Measurements from ENCODE around the gene SIGMAR1.
A peak's percentile ranks its signal among the peaks of the same experiment; 100 is the strongest.

SIGMAR1 gene

DNA sequence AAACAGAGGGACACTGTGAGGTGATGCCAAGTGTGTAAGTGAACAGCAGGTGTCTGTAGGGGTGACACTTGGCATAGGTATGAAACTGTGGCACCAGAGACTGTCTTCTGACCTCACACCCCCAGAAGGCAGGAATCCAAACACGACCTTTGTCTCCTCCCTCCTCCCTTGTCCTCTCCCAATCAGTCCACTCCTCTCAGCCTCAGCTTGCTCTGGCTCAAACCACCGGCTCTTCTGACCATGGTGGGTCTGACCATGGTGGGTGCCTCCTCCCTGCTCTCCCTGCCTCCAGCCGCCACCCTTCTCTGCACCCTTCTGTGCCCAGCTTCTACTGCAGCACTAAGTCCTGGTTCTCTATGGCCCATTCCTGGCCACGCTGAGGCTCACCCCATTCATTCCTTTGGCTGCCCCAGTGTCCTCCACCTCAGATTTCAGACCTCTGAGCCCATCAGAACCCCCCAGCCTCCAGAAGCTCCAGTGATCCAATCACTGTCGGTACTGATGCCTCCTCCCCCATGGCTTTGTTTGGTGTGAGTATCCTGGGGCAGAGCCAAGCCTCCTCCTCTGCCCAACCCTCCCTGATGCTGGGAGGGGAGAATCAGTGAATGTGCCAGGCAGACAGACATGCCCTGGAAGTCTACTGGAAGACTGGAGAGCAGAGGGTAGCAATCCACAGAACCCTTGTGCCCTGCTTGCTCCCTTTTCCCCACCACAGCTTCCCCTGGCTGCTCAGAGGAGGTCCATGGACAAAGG is 7.0 kb downstream of the SIGMAR1 start:
- peaks cover 47 to 54% of the 10 kb centered on the region in 2 donors for H3K27me3 Mint-ChIP-seq

DNA sequence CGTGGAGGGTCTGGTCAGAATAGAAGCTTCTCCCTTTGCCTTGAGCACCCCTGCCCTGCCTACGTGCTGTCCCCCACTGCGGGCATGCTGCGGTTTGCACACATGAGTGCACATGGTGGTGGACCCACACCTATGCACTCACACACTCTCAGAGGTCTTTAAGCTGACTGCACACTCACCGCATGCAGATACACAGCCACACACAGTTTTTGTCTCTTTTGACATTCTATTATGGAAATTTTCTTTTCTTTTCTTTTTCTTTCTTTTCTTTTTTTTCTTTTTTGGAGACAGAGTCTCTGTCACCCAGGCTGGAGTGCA is 8.1 kb downstream of the SIGMAR1 start:
- H3K36me3 Mint-ChIP-seq, result peaks cover 2 to 16% of the 10 kb centered on the region in 2 donors
- H3K9me3 Mint-ChIP-seq, result no peaks in the 10 kb centered on the region
- DNase-seq (no peak), ATAC-seq (replicated peaks) (peak; percentile 2 to 8)
- peak overlapping the region; percentile 40 for H3K27ac Mint-ChIP-seq
- peak overlapping the region; percentile 79 to 83 for H3K4me3 Mint-ChIP-seq
- H3K4me1 Mint-ChIP-seq, result peaks cover 18 to 25% of the 10 kb centered on the region in 2 donors
- peaks cover 55 to 63% of the 10 kb centered on the region in 2 donors for H3K27me3 Mint-ChIP-seq

More for the DNA sequence above, 7.0 kb downstream of the SIGMAR1 start:
- Mint-ChIP-seq H3K4me3 (peak overlapping the region in 1 of 2 donors; percentile 27), H3K36me3 (peaks cover 8 to 26% of the 10 kb centered on the region in 2 donors), H3K9me3 (no peaks in the 10 kb centered on the region), H3K27ac (no peak overlapping the region), H3K4me1 (peaks cover 20 to 34% of the 10 kb centered on the region in 2 donors)
- no peak for ATAC-seq (replicated peaks)
- DNase-seq, result no peak

DNA sequence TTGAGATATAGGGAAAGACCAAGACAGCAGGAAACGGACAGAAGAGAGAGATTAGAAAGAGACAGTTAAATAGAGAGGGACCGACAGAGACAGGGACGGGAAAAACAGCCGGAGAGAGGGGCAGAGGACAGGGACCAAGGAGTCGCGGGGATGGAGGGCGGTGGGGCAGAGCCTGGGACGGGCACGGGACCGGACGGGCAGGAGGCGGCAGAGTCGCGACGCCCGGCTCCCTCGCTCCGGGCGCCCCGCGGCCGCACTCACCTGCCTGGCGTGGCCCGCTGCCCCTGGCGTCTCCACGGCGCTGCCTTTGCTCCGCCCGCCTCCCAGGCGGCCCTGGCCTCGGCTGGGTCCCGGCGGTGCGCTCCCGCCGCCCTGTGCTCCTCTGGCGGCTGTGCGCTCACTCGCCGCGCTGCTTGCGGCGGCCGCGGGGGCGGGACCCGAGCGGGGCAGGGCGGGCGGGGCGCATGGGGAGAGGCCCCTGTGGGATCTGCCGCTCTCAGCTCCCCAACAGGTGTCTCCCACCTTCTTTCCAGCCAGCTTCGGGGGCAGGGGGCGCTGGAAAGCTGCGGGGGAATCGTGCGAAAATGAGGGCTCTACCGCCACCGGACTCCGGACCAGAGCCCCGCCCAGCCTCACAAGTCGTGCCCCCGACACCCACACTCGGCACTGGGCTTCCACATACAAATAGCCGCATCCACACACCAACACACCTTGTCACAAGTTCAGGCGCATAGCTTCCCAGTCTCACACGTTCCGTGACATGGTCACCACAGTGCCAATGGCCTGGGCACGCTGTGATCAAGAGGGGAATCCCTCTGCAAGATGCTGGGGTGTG is 8.7 kb downstream of the SIGMAR1 start, which contains the start of gene ARID3C:
Gene ARID3C, minus strand, starts transcription at position 411 of the 835 bp plus-strand sequence. CDS start 1,052 bp downstream, outside the sequence.
- peak within 1 kb of the TSS; percentile 79 to 83 for H3K4me3 Mint-ChIP-seq
- H3K27ac Mint-ChIP-seq, result peak within 1 kb of the TSS; percentile 40
- peaks cover 19 to 24% of the 10 kb centered on the region in 2 donors for H3K4me1 Mint-ChIP-seq
- DNase-seq (peak; percentile 15), ATAC-seq (replicated peaks) (peak; percentile 76 to 79)
- no peaks in the 10 kb centered on the region for H3K9me3 Mint-ChIP-seq
- H3K27me3 Mint-ChIP-seq, result peaks cover 57 to 66% of the 10 kb centered on the region in 2 donors
- H3K36me3 Mint-ChIP-seq, result peaks cover 2 to 11% of the 10 kb centered on the region in 2 donors

GRCh38 chr9:34627716-34628655 is 9.6 kb downstream of the SIGMAR1 start:
- peak overlapping the region; percentile 77 to 81 for H3K4me3 Mint-ChIP-seq
- peaks cover 22 to 28% of the 10 kb centered on the region in 2 donors for H3K4me1 Mint-ChIP-seq
- peaks cover 0 to 2% of the 10 kb centered on the region in 2 donors for H3K9me3 Mint-ChIP-seq
- DNase-seq, result no peak
- peaks cover 5 to 10% of the 10 kb centered on the region in 2 donors for H3K36me3 Mint-ChIP-seq
- H3K27me3 Mint-ChIP-seq, result peaks cover 64 to 74% of the 10 kb centered on the region in 2 donors
- H3K27ac Mint-ChIP-seq, result peak overlapping the region; percentile 4
- peak in 1 of 2 donors; percentile 8 for ATAC-seq (replicated peaks)

- Mint-ChIP-seq H3K4me3 (no peak overlapping the region), H3K9me3 (peaks cover 0 to 2% of the 10 kb centered on the region in 2 donors), H3K27me3 (peaks cover 69 to 85% of the 10 kb centered on the region in 2 donors), H3K4me1 (peaks cover 25 to 39% of the 10 kb centered on the region in 2 donors), H3K27ac (no peak overlapping the region), H3K36me3 (peaks cover 2 to 4% of the 10 kb centered on the region in 2 donors)
- ATAC-seq (replicated peaks) (no peak), DNase-seq (no peak)
Measured at GRCh38 chr9:34625186-34625486, 12.5 kb downstream of the SIGMAR1 start.

- DNase-seq (no peak), ATAC-seq (replicated peaks) (no peak)
- Mint-ChIP-seq H3K4me1 (peaks cover 27 to 44% of the 10 kb centered on the region in 2 donors), H3K27ac (no peak overlapping the region), H3K4me3 (no peak overlapping the region), H3K27me3 (peaks cover 67 to 79% of the 10 kb centered on the region in 2 donors), H3K9me3 (peaks cover 0 to 2% of the 10 kb centered on the region in 2 donors), H3K36me3 (peaks cover 2 to 4% of the 10 kb centered on the region in 2 donors)
Measured at GRCh38 chr9:34624475-34625185, 13.0 kb downstream of the SIGMAR1 start.

DNA sequence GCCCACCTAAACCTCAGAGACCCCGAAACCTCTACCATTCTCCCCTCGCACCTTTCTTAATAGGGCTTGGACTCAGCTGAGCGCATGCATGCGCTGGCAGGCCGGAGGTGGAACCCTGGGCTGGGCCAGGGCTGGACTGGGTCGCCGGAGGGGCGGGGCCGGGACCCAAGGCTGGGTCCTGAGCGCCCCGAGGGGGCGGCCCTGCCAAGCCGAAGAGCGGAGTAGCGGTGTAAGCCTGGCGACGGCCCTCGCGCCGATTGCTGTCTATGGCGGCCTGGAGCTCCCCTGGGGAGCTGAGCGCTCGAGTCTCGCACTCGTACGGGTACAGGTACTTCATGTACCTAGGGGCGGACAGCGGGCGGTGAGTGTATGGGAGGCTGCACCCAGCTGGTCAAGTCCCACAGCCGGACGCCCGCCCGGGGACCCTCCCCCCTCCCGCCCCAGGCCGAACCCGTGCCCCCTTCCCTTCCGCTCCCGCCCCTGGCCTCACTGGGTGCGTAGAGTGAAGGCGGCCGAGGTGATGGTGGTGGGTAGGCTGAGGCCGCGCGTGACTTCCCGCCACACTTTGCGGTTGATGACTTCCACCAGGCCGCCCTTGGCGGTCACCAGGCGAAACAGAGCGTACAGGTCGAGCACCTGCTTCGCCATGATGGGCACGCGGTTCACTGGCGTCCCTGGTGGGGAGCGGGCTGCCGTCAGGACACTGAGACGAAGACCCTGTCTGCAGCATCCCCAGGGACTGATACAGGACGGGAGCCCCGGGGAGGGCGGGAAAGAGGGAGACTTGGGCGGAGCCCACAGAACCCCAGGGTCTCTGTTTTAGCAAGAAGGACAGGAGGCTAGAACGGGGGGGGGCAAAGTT is 14.0 kb downstream of the SIGMAR1 start:
- H3K36me3 Mint-ChIP-seq, result peaks cover 2 to 4% of the 10 kb centered on the region in 2 donors
- H3K4me3 Mint-ChIP-seq, result peak overlapping the region; percentile 56 to 59
- ATAC-seq (replicated peaks) (no peak), DNase-seq (no peak)
- H3K27ac Mint-ChIP-seq, result peak overlapping the region; percentile 84
- H3K9me3 Mint-ChIP-seq, result peaks cover 0 to 2% of the 10 kb centered on the region in 2 donors
- H3K27me3 Mint-ChIP-seq, result peaks cover 59 to 70% of the 10 kb centered on the region in 2 donors
- peaks cover 29 to 44% of the 10 kb centered on the region in 2 donors for H3K4me1 Mint-ChIP-seq

GRCh38 chr9:34620061-34620994 is 17.3 kb downstream of the SIGMAR1 start, which contains the start of gene DCTN3:
Gene DCTN3 (minus strand): TSS chr9:34620495. CDS start chr9:34620464, 31 bp downstream.
- H3K27me3 Mint-ChIP-seq, result peaks cover 29 to 38% of the 10 kb centered on the region in 2 donors
- peaks cover 23 to 34% of the 10 kb centered on the region in 2 donors for H3K4me1 Mint-ChIP-seq
- H3K4me3 Mint-ChIP-seq, result peak within 1 kb of the TSS; percentile 87 to 96
- peaks cover 14 to 30% of the 10 kb centered on the region in 2 donors for H3K36me3 Mint-ChIP-seq
- peak within 1 kb of the TSS; percentile 94 for H3K27ac Mint-ChIP-seq
- peak; percentile 86 for DNase-seq
- ATAC-seq (replicated peaks), result peak; percentile 99 to 100
- H3K9me3 Mint-ChIP-seq, result peaks cover 0 to 2% of the 10 kb centered on the region in 2 donors

- no peak overlapping the region for H3K27ac Mint-ChIP-seq
- H3K9me3 Mint-ChIP-seq, result no peaks in the 10 kb centered on the region
- no peaks in the 10 kb centered on the region for H3K27me3 Mint-ChIP-seq
Measured at GRCh38 chr9:34615132-34615531, 22.5 kb downstream of the SIGMAR1 start.

GRCh38 chr9:34612788-34613390 is 24.7 kb downstream of the SIGMAR1 start:
- H3K36me3 Mint-ChIP-seq, result peaks cover 28 to 38% of the 10 kb centered on the region in 2 donors
- H3K27ac Mint-ChIP-seq, result peak overlapping the region; percentile 96
- H3K4me3 Mint-ChIP-seq, result peak overlapping the region; percentile 93
- peaks cover 16 to 34% of the 10 kb centered on the region in 2 donors for H3K4me1 Mint-ChIP-seq
- H3K9me3 Mint-ChIP-seq, result no peaks in the 10 kb centered on the region
- DNase-seq, result peak; percentile 52
- ATAC-seq (replicated peaks), result peak; percentile 65 to 66
- no peaks in the 10 kb centered on the region for H3K27me3 Mint-ChIP-seq

More at GRCh38 chr9:34615132-34615531, 22.5 kb downstream of the SIGMAR1 start:
- Mint-ChIP-seq H3K4me3 (no peak overlapping the region), H3K36me3 (peaks cover 29 to 44% of the 10 kb centered on the region in 2 donors), H3K4me1 (peaks cover 24 to 47% of the 10 kb centered on the region in 2 donors)
- ATAC-seq (replicated peaks) (no peak), DNase-seq (no peak)

Measured in stimulated activated naive B cell treated with anti-CD40 and anti-IgM and Interleukin-4, amounts not matched to agents 10 μg/mL and 1 μg/mL and 100 μg/mL, for 72 hours (primary cell).